HL-60/S4 treated with phorbol 12-myristate 13-acetate at 8.2 ng/mL for 4 days and 3 days (cell line): Measurements from ENCODE around the gene ANKRD10.

Experiments
- in situ Hi-C: fragments of 300-500 bp; cut with MboI; formaldehyde crosslinking; loops from 2 replicates; pipeline ENCODE4 v1.15.0; 2022; ENCODE audit warnings: low sequenced_read_pairs

Gene ANKRD10

DNA sequence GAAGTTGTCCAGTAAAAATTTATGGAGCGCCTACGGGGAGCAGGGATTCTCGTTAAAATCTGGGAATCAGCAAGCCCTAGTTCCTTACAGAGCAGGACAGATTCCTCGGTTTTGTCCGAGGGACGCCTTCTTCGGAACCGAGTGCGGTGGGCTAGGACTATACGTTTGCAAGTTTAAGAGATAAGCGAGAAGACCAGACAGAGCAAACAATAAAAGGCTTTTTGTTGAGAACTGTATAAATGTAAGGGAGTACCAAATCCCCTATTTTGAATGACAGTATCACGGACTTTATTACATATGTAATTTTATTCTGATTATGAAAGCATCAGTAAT is 971 bp upstream of the ANKRD10 start:
- in situ Hi-C loops = no loop called here

DNA sequence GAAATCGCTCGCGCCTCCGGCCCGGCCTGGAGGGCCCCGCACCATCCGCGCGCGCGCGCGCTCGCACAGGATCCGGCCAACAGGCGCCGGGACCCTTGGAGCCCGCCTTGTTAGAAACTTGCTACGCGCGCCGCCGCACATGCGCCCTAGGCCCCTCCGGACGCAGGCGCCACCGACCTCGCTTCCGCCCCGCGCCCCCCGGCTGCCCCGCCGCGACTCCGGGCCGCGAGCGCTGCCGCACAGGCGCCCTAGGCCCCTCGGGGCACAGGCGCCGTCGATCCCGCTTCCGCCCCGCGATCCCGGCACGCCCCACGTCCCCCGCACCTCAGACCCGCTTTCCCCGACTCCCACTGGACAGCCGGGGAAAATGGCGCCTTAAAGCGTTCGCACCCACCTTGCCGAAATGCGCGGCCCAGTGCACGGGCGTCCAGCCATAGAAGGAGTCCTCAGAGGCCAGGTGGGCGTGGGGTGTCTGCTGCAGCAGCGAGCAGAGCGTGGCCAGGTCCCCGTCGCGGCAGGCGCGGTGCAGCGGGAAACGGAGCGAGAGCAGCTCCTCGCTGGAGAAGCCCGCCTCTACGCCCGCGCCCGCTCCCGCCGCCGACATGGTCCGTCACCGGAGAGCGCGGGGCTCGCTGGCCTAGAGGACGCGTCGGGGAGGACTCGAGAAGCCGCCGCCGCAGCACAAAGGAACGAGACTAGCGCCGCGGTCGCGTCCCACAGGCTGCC is 375 bp downstream of the ANKRD10 start:
- in situ Hi-C loops = no loop called here

DNA sequence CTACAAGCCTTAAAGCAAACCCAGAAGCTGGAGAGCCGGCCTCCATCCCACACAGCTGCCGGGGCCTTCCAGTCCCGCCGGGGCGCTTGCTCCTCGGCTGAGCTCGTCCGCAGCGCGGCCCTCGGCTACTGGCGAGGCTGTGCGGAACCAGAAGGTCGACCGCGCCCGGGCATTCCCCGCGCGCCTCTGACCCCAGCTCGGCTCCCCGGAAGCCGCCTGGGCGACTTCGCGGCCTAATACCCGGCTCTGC is 863 bp downstream of the ANKRD10 start:
- in situ Hi-C loops = no loop called here

- in situ Hi-C loops = no loop called here
Observed at GRCh38 chr13:110913322-110914080, 1.4 kb downstream of the ANKRD10 start.

DNA sequence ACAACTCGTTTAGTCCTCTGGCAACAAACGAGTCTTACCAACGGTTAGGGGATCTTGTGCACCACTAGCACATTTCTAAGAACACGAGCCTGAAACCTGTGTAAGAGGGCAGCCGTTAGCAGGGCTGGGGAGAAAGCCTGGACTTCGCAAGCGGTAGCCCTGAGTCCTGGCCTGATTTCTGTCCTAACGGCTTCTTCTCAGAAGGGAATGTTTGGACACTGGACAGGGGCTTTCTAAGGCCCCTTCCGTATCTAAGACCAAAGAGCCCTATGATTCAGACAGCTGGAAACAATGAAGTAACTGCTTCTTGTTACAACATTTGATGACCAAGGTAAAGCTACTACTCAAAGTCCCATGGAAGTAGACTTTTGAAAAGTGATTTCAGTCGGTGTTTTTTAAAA is 2.2 kb downstream of the ANKRD10 start:
- in situ Hi-C loops = no loop called here

GRCh38 chr13:110911880-110912279 is 3.0 kb downstream of the ANKRD10 start:
- in situ Hi-C loops = no loop called here

DNA sequence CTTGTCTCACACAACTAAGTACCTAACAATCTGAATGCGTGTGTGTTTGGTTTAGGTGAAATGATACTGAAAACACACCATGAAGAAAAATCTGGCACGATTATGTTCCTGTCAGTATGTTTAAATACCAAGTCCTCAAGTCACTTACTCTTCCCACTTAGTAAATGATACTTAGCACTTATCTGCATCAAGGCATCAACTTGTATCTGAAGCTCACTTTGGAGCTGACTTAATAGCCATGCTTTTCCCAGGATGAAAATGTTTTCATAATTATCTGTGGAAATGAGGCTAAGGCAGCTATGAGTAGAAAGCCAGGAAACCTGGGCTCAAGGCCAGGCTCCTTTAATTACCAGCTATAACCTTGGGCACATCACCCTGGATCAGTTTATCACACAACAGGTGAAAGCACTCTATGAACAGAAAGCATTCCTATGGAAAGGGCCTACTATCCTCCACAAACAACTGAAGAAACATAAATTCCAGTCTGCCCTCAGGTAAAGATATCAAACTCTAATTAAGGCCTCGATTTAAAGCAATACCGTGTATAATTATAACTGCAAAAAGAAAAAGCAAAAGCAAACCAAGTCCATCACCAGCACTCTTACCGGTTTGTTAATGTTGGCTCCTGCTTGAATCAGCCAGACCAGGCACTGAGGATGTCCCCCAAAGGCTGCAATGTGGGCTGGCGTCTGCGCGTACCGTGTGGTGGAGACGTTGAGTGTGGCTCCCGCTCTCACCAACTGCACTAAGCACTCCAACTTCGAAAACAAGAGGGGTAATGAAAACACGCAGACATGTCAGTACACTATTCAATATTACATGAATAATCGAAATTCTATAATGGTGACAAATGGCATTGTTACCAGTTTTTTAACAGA is 4.6 kb downstream of the ANKRD10 start:
- in situ Hi-C loops = no loop called here

DNA sequence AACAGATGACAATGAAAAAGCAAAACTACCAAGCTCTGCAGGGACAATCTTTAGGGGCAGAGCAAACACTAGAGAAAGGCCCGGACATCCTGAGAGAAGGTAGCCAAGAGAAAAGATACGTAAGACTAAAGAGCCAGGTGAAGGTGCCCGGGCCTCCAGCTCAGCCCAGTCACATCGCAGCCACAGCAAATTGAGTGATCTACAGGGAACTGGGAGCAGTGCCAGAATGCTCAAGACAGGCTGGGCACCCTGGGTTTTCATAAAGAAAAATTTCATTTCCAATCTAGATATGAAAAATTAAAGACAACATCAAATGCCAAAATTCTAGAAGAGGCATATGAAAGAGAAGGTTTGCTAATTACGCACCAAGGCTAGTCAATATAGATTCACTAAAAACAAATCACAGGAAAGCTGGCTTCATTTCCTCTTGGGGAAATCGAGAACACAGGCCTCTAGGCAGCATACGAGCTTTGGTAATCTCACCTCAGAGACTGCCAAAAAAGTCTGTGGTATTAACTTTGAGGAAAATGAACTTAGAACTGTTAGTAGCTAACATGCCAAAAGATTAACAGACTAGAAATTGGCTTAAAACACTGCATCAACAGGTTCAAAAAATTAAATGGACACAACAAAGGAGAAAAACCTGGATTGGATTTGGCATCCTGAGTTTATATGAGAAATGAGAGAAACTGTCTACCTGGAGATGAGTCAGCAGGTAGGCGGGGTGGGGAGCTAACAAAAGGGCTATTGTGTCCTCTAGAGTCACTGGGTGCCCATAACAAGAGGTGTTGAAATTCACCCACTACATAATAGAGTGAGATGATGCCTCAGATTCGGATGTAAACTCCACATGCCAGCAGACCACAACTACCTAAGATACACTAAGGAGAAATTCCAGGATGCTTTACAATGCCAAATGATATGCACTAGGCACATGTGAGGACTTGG is 6.6 kb downstream of the ANKRD10 start:
- in situ Hi-C loops = no loop called here

DNA sequence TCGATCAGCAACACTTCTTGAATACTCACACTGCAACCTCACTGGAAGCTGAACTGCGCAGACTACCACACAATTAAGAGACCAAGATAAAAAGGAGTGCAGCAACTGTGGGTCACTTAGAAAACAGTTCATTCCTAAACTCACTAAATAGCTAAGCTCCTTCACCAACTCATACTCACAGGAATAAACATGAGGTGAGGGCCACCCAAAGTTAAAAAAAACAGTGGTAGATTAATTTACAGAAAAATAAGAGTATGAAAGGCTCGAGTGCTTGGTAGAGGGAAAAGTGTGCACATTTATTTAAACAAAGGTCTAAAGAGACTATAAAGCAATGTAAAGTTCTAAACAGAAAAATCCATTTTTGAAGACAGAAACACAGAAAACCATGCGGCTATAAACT is 7.6 kb downstream of the ANKRD10 start:
- in situ Hi-C loops = no loop called here

DNA sequence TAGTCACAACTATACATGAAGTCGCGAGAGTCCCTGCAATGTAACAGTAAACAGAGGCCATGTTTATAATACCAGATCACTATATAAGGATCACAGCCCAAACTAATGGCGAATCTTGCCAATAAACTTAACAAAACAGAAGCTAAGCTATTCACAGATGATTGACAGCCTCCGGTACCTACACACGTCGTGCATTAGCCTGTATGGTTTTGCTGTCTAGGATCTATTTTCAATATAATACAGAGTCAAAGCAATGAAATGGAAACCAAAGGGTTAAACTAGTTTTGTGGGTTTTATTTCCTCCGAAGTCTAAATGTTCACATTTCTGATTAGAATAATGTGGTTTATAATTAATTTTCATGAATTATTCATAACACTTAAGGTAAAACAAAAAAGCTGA is 10.1 kb downstream of the ANKRD10 start:
- in situ Hi-C loops = no loop called here

DNA sequence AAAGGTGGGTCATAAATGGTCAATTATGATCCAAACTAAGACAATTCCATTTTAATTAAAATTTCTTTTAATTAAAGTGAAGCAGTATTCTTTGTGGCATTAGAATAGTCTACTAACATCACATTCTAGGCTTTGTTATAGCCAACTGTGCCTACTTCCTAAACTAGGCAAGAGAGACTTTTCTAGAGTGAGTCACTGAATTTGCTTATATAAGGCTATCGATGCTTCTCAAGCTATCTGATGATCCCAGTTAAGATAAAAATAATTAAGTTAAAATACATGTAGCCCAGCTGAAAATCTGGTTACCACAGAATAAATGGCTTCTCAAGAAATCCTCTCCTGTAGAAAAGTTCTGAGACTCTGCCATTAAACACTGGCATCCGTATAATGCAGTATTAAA is 12.5 kb downstream of the ANKRD10 start:
- in situ Hi-C loops = no loop called here

DNA sequence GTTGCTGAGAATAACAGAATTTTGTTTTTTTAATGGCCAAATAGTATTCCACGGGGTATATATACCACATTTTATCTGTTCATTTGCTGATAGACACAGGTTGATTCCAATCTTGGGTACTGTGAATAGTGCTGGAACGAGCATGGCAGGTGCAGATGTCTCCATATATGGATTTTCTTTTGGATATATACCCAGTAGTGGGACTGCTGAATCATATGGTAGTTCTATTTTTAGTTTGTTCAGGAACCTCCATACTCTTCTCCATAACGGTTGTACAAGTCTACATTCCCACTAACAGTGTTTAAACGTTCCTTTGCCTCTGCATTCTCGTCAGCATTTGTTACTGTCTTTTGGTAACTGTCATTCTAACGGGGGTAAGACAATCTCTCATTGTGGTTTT is 17.3 kb downstream of the ANKRD10 start:
- in situ Hi-C loops = no loop called here

DNA sequence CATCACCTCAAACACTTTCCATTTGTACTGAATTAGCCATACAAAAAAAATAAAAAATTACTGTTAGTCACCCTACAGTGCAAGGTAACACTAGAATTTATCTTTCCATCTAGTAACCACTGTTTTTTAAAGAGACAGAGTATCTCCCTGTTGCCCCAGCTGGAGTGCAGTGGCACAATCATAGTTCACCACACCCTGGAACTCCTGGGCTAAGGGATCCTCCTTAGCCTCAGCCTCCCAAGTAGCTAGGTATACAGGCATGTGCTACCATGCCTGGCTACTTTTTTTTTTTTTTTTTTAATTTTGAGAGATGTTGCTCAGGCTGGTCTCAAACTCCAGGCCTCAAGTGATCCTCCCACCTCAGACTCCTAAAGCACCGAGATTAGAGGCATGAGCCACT is 17.9 kb downstream of the ANKRD10 start:
- in situ Hi-C loops = no loop called here

- in situ Hi-C loops = no loop called here
Observed at GRCh38 chr13:110894086-110894485, 20.8 kb downstream of the ANKRD10 start.

DNA sequence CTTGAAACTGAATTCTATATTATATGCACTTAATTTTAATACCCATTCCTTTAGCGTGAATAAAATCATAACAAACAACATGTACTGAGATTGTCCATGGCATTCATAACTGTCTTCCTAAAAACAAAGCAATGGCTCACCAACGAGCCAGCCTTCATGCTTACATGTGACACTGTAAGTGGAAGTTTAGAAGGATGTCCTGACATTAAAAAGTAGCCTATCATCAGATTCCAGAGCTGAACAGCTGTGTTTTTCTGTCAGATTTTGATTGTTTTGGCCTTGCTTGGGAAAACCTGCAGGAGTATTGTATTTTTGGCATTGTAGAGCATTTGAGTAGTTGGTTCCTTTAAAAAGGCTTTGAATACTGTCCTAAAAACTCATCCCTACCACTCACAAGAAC is 21.3 kb downstream of the ANKRD10 start:
- in situ Hi-C loops = no loop called here

DNA sequence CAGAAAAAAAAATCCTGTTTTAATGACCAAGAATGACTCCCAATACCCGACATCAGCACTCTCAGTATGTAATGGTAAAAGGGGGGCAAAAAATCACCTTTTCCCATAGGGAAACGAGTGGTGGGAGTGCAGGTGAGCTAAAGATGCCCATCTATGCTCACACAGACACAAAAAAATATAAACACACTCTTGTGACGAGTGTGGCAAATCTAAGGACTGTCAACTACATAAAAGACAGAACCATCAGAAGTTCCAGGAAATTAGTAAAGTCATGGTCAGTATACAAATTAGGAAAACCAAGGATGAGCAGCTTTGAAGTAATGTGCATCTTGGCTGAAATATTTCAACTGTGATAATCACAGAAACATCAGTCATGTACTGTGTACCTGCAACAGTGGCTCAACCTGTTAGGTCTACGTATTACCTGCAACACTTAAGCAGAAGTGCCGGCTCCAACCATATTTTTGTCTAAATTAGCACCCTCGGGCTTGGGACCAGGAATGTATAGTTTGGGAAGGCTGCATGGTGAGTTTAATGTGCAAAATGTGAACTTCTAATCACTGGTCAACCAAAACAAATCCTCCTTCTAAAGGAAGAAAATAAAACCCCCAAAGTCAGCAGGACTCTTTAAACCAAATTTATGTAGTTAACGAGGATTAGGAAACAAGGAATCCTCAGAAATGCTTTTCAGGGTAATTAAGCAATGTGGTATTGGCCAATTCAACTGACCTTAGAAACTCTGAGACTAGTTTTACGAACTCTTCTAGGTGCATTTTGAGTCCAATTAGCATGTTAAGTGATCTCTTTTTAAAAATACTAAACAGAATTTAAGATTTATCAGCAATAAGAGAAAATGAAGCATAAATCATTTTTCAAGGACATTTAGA is 24.3 kb downstream of the ANKRD10 start:
- in situ Hi-C loops = no loop called here

DNA sequence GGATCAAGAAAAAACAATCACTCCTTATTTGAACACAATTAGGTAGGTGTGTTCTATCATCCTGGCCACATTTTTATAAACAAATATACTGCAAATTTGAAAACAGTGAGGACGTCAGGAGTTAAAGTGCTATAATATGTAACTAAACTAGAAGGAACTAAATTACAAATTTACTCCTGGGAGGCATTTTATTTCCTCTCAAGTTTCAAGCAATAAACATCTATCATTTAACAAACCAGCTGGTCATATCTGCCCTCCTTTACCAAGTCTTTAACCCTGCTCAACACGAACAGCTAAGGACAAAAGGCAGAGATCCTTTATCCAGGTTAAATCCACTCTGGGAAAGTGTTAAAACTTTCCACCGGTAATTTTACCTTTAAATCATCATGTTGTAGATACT is 26.5 kb downstream of the ANKRD10 start:
- in situ Hi-C loops = no loop called here

DNA sequence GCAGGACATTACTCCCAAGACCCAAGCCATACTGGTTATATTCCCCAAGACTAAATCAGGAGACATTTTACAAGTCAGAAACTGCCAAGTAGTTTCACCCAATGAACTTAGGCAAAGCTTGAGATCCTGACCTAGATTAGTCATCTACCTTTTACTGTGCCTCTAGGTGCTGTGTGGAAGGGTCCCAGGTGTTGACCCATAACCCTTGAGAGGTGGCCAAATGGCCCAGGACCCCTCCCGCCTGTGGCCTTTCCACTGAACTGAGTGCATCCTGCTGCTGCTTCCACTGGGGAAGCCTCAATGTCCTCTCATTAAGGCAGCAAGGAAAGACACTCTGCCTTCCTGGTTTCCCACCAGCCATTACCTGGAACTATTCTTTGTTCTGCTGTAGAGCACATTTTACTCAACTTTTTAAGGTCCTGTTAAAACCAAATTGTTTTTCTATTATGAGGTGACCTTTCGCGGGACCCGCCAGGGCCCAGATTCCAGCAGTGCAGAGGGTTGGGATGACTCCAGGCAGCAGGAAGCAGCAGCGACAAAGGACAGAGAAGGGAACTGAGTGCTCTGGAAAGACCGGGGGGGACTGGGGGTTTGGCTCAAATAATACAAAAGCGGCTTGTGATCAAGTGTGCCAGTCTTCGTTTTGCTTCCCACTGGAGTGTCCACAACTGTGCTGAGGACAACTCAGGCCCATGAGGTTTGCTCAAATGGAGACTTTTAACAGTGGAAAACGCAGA is 27.1 kb downstream of the ANKRD10 start:
- in situ Hi-C loops = no loop called here

GRCh38 chr13:110886870-110887596 is 27.8 kb downstream of the ANKRD10 start:
- in situ Hi-C loops = no loop called here
